ENCODE data around the gene CACNB4.

CACNB4 gene

GRCh38 chr2:151793123-151793522 lies 305.7 kb downstream of the CACNB4 start:
- Histone ChIP-seq H3K9me3 (ENCODE audit: control insufficient read depth, low read length) (no peaks in the 10 kb centered on the region), H3K23ac (ENCODE audit: low read length in 2 of 2) (no peak overlapping the region), H4K91ac (ENCODE audit: low read length) (no peak overlapping the region), H3K4me1 (ENCODE audit: control insufficient read depth, insufficient read depth, low read depth, low read length) (no peaks in the 10 kb centered on the region), H3K14ac (ENCODE audit: low read length in 2 of 2) (no peak overlapping the region), H3K9ac (ENCODE audit: low read length) (no peak overlapping the region), H2AK5ac (ENCODE audit: low read length, severe bottlenecking) (no peak overlapping the region), H3K18ac (ENCODE audit: low read depth in 1 of 2, low read length in 2 of 2) (no peak overlapping the region), H3K4ac (ENCODE audit: low read depth in 1 of 2, low read length in 2 of 2) (no peak overlapping the region), H2BK5ac (ENCODE audit: low read depth, low read length, poor library complexity, severe bottlenecking) (no peak overlapping the region), H3K27ac (ENCODE audit: low read length, poor library complexity, severe bottlenecking) (no peak overlapping the region), H3K36me3 (ENCODE audit: control insufficient read depth in 1 of 2, insufficient read depth in 2 of 2, low read depth in 1 of 2, low read length in 2 of 2) (peaks cover 7 to 28% of the 10 kb centered on the region in 2 experiments), H2BK15ac (ENCODE audit: low read depth, poor library complexity, severe bottlenecking) (no peak overlapping the region), H2BK120ac (ENCODE audit: low read depth, low read length) (no peak overlapping the region), H3K79me1 (replicated peaks; ENCODE audit: low read length, poor library complexity, severe bottlenecking) (peaks cover 3% of the 10 kb centered on the region), H4K8ac (ENCODE audit: low read length) (no peak overlapping the region), H3K4me3 (ENCODE audit: insufficient read depth in 1 of 2, low read depth in 1 of 2, low read length in 2 of 2) (no peak overlapping the region), H3K4me2 (ENCODE audit: low read length, poor library complexity, severe bottlenecking) (no peak overlapping the region), H2AFZ (ENCODE audit: low read depth, low read length) (no peak overlapping the region), H2BK12ac (ENCODE audit: low read length in 2 of 2) (no peak overlapping the region), H3K27me3 (ENCODE audit: control insufficient read depth in 1 of 2, insufficient read depth in 1 of 2, low read length in 2 of 2) (no peaks in the 10 kb centered on the region)
- no CpG with 5 or more reads among the region's 3 CpGs for WGBS
- no peak for DNase-seq

GRCh38 chr2:151792589-151792988 lies 306.3 kb downstream of the CACNB4 start:
- H3K79me1 ChIP-seq (replicated peaks; ENCODE audit: low read length, poor library complexity, severe bottlenecking), result peaks cover 3% of the 10 kb centered on the region
- no peak overlapping the region for H4K91ac ChIP-seq (ENCODE audit: low read length)
- no peak overlapping the region for H3K4me3 ChIP-seq (ENCODE audit: insufficient read depth in 1 of 2, low read depth in 1 of 2, low read length in 2 of 2)
- no peak overlapping the region for H2BK15ac ChIP-seq (ENCODE audit: low read depth, poor library complexity, severe bottlenecking)
- no peak overlapping the region for H2BK5ac ChIP-seq (ENCODE audit: low read depth, low read length, poor library complexity, severe bottlenecking)
- no peak overlapping the region for H3K4ac ChIP-seq (ENCODE audit: low read depth in 1 of 2, low read length in 2 of 2)
- no peaks in the 10 kb centered on the region for H3K9me3 ChIP-seq (ENCODE audit: control insufficient read depth, low read length)
- no peak for DNase-seq
- no peak overlapping the region for H2AFZ ChIP-seq (ENCODE audit: low read depth, low read length)
- no peak overlapping the region for H2BK12ac ChIP-seq (ENCODE audit: low read length in 2 of 2)
- no peaks in the 10 kb centered on the region for H3K4me1 ChIP-seq (ENCODE audit: control insufficient read depth, insufficient read depth, low read depth, low read length)
- no peaks in the 10 kb centered on the region for H3K27me3 ChIP-seq (ENCODE audit: control insufficient read depth in 1 of 2, insufficient read depth in 1 of 2, low read length in 2 of 2)
- no peak overlapping the region for H3K18ac ChIP-seq (ENCODE audit: low read depth in 1 of 2, low read length in 2 of 2)
- peaks cover 9 to 32% of the 10 kb centered on the region in 2 experiments for H3K36me3 ChIP-seq (ENCODE audit: control insufficient read depth in 1 of 2, insufficient read depth in 2 of 2, low read depth in 1 of 2, low read length in 2 of 2)
- H3K9ac ChIP-seq (ENCODE audit: low read length), result no peak overlapping the region
- H3K27ac ChIP-seq (ENCODE audit: low read length, poor library complexity, severe bottlenecking), result no peak overlapping the region
- no peak overlapping the region for H4K8ac ChIP-seq (ENCODE audit: low read length)
- no peak overlapping the region for H3K23ac ChIP-seq (ENCODE audit: low read length in 2 of 2)
- no peak overlapping the region for H3K14ac ChIP-seq (ENCODE audit: low read length in 2 of 2)
- H2BK120ac ChIP-seq (ENCODE audit: low read depth, low read length), result no peak overlapping the region
- WGBS, result 97% methylated on average over 4 of the region's 4 CpGs
- no peak overlapping the region for H2AK5ac ChIP-seq (ENCODE audit: low read length, severe bottlenecking)
- H3K4me2 ChIP-seq (ENCODE audit: low read length, poor library complexity, severe bottlenecking), result no peak overlapping the region

GRCh38 chr2:151791545-151791944 lies 307.3 kb downstream of the CACNB4 start:
- H3K14ac ChIP-seq (ENCODE audit: low read length in 2 of 2), result no peak overlapping the region
- no peak overlapping the region for H2AFZ ChIP-seq (ENCODE audit: low read depth, low read length)
- H3K4me2 ChIP-seq (ENCODE audit: low read length, poor library complexity, severe bottlenecking), result no peak overlapping the region
- no peak overlapping the region for H3K27ac ChIP-seq (ENCODE audit: low read length, poor library complexity, severe bottlenecking)
- H3K23ac ChIP-seq (ENCODE audit: low read length in 2 of 2), result no peak overlapping the region
- H3K36me3 ChIP-seq (ENCODE audit: control insufficient read depth in 1 of 2, insufficient read depth in 2 of 2, low read depth in 1 of 2, low read length in 2 of 2), result peaks cover 9 to 32% of the 10 kb centered on the region in 2 experiments
- no peaks in the 10 kb centered on the region for H3K27me3 ChIP-seq (ENCODE audit: control insufficient read depth in 1 of 2, insufficient read depth in 1 of 2, low read length in 2 of 2)
- H3K18ac ChIP-seq (ENCODE audit: low read depth in 1 of 2, low read length in 2 of 2), result no peak overlapping the region
- no peak for DNase-seq
- 100% methylated on average over 2 of the region's 3 CpGs for WGBS
- H3K9ac ChIP-seq (ENCODE audit: low read length), result no peak overlapping the region
- H2BK15ac ChIP-seq (ENCODE audit: low read depth, poor library complexity, severe bottlenecking), result no peak overlapping the region
- H3K79me1 ChIP-seq (replicated peaks; ENCODE audit: low read length, poor library complexity, severe bottlenecking), result peaks cover 3% of the 10 kb centered on the region
- H2BK120ac ChIP-seq (ENCODE audit: low read depth, low read length), result no peak overlapping the region
- H2AK5ac ChIP-seq (ENCODE audit: low read length, severe bottlenecking), result no peak overlapping the region
- H3K9me3 ChIP-seq (ENCODE audit: control insufficient read depth, low read length), result no peaks in the 10 kb centered on the region
- H3K4me3 ChIP-seq (ENCODE audit: insufficient read depth in 1 of 2, low read depth in 1 of 2, low read length in 2 of 2), result no peak overlapping the region
- no peaks in the 10 kb centered on the region for H3K4me1 ChIP-seq (ENCODE audit: control insufficient read depth, insufficient read depth, low read depth, low read length)
- H2BK12ac ChIP-seq (ENCODE audit: low read length in 2 of 2), result no peak overlapping the region
- H3K4ac ChIP-seq (ENCODE audit: low read depth in 1 of 2, low read length in 2 of 2), result no peak overlapping the region
- H4K8ac ChIP-seq (ENCODE audit: low read length), result no peak overlapping the region
- H4K91ac ChIP-seq (ENCODE audit: low read length), result no peak overlapping the region
- H2BK5ac ChIP-seq (ENCODE audit: low read depth, low read length, poor library complexity, severe bottlenecking), result no peak overlapping the region

GRCh38 chr2:151790689-151791088 lies 308.2 kb downstream of the CACNB4 start:
- no peak for DNase-seq
- no peak overlapping the region for H2BK15ac ChIP-seq (ENCODE audit: low read depth, poor library complexity, severe bottlenecking)
- H3K4me3 ChIP-seq (ENCODE audit: insufficient read depth in 1 of 2, low read depth in 1 of 2, low read length in 2 of 2), result no peak overlapping the region
- no peaks in the 10 kb centered on the region for H3K27me3 ChIP-seq (ENCODE audit: control insufficient read depth in 1 of 2, insufficient read depth in 1 of 2, low read length in 2 of 2)
- H3K14ac ChIP-seq (ENCODE audit: low read length in 2 of 2), result no peak overlapping the region
- H3K23ac ChIP-seq (ENCODE audit: low read length in 2 of 2), result no peak overlapping the region
- H3K4me2 ChIP-seq (ENCODE audit: low read length, poor library complexity, severe bottlenecking), result no peak overlapping the region
- H3K9ac ChIP-seq (ENCODE audit: low read length), result no peak overlapping the region
- no peak overlapping the region for H2BK12ac ChIP-seq (ENCODE audit: low read length in 2 of 2)
- no peak overlapping the region for H3K18ac ChIP-seq (ENCODE audit: low read depth in 1 of 2, low read length in 2 of 2)
- no peaks in the 10 kb centered on the region for H3K9me3 ChIP-seq (ENCODE audit: control insufficient read depth, low read length)
- no peaks in the 10 kb centered on the region for H3K4me1 ChIP-seq (ENCODE audit: control insufficient read depth, insufficient read depth, low read depth, low read length)
- H4K91ac ChIP-seq (ENCODE audit: low read length), result no peak overlapping the region
- peaks cover 9 to 29% of the 10 kb centered on the region in 2 experiments for H3K36me3 ChIP-seq (ENCODE audit: control insufficient read depth in 1 of 2, insufficient read depth in 2 of 2, low read depth in 1 of 2, low read length in 2 of 2)
- no peak overlapping the region for H2AK5ac ChIP-seq (ENCODE audit: low read length, severe bottlenecking)
- H2BK5ac ChIP-seq (ENCODE audit: low read depth, low read length, poor library complexity, severe bottlenecking), result no peak overlapping the region
- H3K4ac ChIP-seq (ENCODE audit: low read depth in 1 of 2, low read length in 2 of 2), result no peak overlapping the region
- H2BK120ac ChIP-seq (ENCODE audit: low read depth, low read length), result no peak overlapping the region
- WGBS, result 100% methylated on average over 1 of the region's 1 CpG
- no peak overlapping the region for H3K27ac ChIP-seq (ENCODE audit: low read length, poor library complexity, severe bottlenecking)
- H4K8ac ChIP-seq (ENCODE audit: low read length), result no peak overlapping the region
- no peak overlapping the region for H2AFZ ChIP-seq (ENCODE audit: low read depth, low read length)
- H3K79me1 ChIP-seq (replicated peaks; ENCODE audit: low read length, poor library complexity, severe bottlenecking), result peaks cover 3% of the 10 kb centered on the region

Data from mesenchymal stem cell (in vitro differentiated cells and primary cell).